COLO668 (cell line): Measurements from ENCODE around the gene PTPRO.

Experiments
- DNase-seq: peaks from one replicate; lab custom pipeline; 2025; ENCODE audit not compliant: unreplicated experiment; lab: John Stamatoyannopoulos, UW

Gene PTPRO

GRCh38 chr12:15346488-15346887 lies 24.2 kb downstream of the PTPRO start:
- DNase-seq: no peak

- no peak for DNase-seq
These were observed 28.3 kb downstream of the PTPRO start for GRCh38 chr12:15350643-15351042.

- DNase-seq: no peak
These were observed 33.5 kb downstream of the PTPRO start for GRCh38 chr12:15355766-15356165.

GRCh38 chr12:15356951-15357364 lies 34.6 kb downstream of the PTPRO start:
- DNase-seq: peak; percentile 9

GRCh38 chr12:15364221-15365160 lies 42.2 kb downstream of the PTPRO start:
- DNase-seq: no peak

- no peak for DNase-seq
These were observed 46.5 kb downstream of the PTPRO start for GRCh38 chr12:15368812-15369211.

- no peak for DNase-seq
These were observed 50.0 kb downstream of the PTPRO start for GRCh38 chr12:15372352-15372751.

GRCh38 chr12:15387772-15388171 lies 65.5 kb downstream of the PTPRO start:
- DNase-seq: no peak

GRCh38 chr12:15389561-15389960 lies 67.3 kb downstream of the PTPRO start:
- no peak for DNase-seq

GRCh38 chr12:15393037-15393436 lies 70.7 kb downstream of the PTPRO start:
- no peak for DNase-seq

- DNase-seq: no peak
These were observed 71.7 kb downstream of the PTPRO start for GRCh38 chr12:15393995-15394394.

- DNase-seq: no peak
These were observed 82.2 kb downstream of the PTPRO start for GRCh38 chr12:15404485-15404884.

- no peak for DNase-seq
These were observed 83.3 kb downstream of the PTPRO start for GRCh38 chr12:15405606-15406005.

- no peak for DNase-seq
These were observed 84.7 kb downstream of the PTPRO start for GRCh38 chr12:15407025-15407424.

GRCh38 chr12:15411842-15412241 lies 89.5 kb downstream of the PTPRO start:
- no peak for DNase-seq

GRCh38 chr12:15417691-15418090 lies 95.4 kb downstream of the PTPRO start:
- DNase-seq: no peak

- DNase-seq: no peak
These were observed 101.3 kb downstream of the PTPRO start for GRCh38 chr12:15423629-15424028.

GRCh38 chr12:15427913-15428312 lies 105.6 kb downstream of the PTPRO start:
- DNase-seq: no peak

- DNase-seq: no peak
These were observed 106.3 kb downstream of the PTPRO start for GRCh38 chr12:15428632-15429031.

- DNase-seq: no peak
These were observed 107.0 kb downstream of the PTPRO start for GRCh38 chr12:15429262-15429661.

GRCh38 chr12:15435597-15435996 lies 113.3 kb downstream of the PTPRO start:
- DNase-seq: no peak

GRCh38 chr12:15439459-15439858 lies 117.2 kb downstream of the PTPRO start:
- no peak for DNase-seq

GRCh38 chr12:15443050-15443449 lies 120.7 kb downstream of the PTPRO start:
- DNase-seq: no peak
